Calu3 (cell line): ENCODE results near the gene SMIM43. TPM values are rescaled to one million over a fixed set of nuclear protein-coding genes. Genes with fewer than 3 reads are reported as not detected.

Experiments
- BruUV-seq: library from RNA; stranded (reverse); fragments of 400-500 nt; replicated peaks from 2 replicates; lab custom pipeline; 2021; lab: Mats Ljungman, UMichigan
- CTCF ChIA-PET: fragments of 300-600 bp; sonication (Branson Sonifier 250); formaldehyde crosslinking; loops from one replicate; lab custom pipeline; 2022; ENCODE audit warnings: antibody characterized with exemption; lab: Charles Lee
- DNase-seq: peaks from one replicate; pipeline ENCODE4 v3.0.0; 2022
- H3K27ac Mint-ChIP-seq: one replicate; pipeline ENCODE4 v1.8.0; 2022; ENCODE audit warnings: mixed read lengths; ENCODE audit not compliant: unreplicated experiment
- H3K27me3 Mint-ChIP-seq: one replicate; pipeline ENCODE4 v1.8.0; 2022; ENCODE audit warnings: mixed read lengths; ENCODE audit not compliant: unreplicated experiment
- H3K36me3 Mint-ChIP-seq: one replicate; pipeline ENCODE4 v1.8.0; 2022; ENCODE audit warnings: mild to moderate bottlenecking, moderate library complexity, mixed read lengths; ENCODE audit not compliant: insufficient read depth, unreplicated experiment
- H3K4me1 Mint-ChIP-seq: one replicate; pipeline ENCODE4 v1.8.0; 2022; ENCODE audit warnings: mild to moderate bottlenecking, low read depth, mixed read lengths; ENCODE audit not compliant: unreplicated experiment
- H3K4me3 Mint-ChIP-seq: one replicate; pipeline ENCODE4 v1.8.0; 2022; ENCODE audit warnings: mild to moderate bottlenecking, low read depth, moderate library complexity, mixed read lengths; ENCODE audit not compliant: unreplicated experiment
- H3K9me3 Mint-ChIP-seq: one replicate; pipeline ENCODE4 v1.8.0; 2022; ENCODE audit warnings: low read depth, mixed read lengths; ENCODE audit not compliant: unreplicated experiment
- intact Hi-C: fragments of 100-400 bp; cut with micrococcal nuclease; formaldehyde crosslinking; loops from one replicate; pipeline ENCODE4 v1.10.0; 2022; ENCODE audit not compliant: unreplicated experiment
- total RNA-seq: library from RNA; stranded (reverse); gene quantifications from 2 replicates; pipeline ENCODE4 v1.2.3, GENCODE V29; 2022
- TF ChIP-seq, protein P1 (sequence below): fragments of 200-600 bp; IDR thresholded peaks from one replicate; pipeline ENCODE4 v1.8.0; 2022; ENCODE audit warnings: antibody characterized with exemption; ENCODE audit not compliant: unreplicated experiment

The SMIM43 gene
- total RNA-seq, 1 experiment from 2014 or later, result not detected

DNA sequence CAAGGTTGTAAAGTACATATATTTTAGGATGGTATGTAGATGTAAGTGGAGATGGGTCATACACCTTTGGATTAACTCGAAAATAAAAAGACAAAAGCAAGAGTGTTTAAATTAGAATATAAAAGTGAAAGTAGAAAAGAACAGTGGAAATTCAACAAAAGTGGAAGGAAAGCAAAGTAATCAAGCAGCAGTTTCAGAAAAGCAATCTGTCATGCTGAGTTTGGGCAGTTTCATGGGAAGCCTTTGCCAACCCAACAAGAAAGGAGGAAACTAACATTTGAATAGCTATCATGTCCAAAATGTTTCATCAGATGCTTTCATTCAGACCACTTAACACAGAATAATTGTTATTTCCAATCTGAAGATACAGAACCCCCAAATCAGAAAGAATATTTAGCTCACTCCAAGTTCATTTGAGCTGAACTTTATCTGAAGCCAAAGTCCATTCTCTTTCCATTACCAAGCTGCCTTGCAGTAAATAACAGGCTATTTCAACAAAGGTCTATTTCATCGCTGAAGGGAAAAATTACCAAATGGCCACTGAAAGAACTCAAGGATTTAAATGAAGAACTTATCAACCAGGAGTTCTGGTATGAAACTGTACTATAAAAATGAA is 34.4 kb upstream of the SMIM43 start:
- Mint-ChIP-seq H3K36me3 (peaks cover 16% of the 10 kb centered on the region), H3K4me1 (peaks cover 23% of the 10 kb centered on the region), H3K4me3 (no peak overlapping the region), H3K27me3 (no peaks in the 10 kb centered on the region), H3K9me3 (no peaks in the 10 kb centered on the region), H3K27ac (no peak overlapping the region)
- BruUV-seq, result no TSS peak
- CTCF ChIA-PET, result no interaction called here
- intact Hi-C loops, result no loop called here
- TF ChIP-seq, protein P1, sequence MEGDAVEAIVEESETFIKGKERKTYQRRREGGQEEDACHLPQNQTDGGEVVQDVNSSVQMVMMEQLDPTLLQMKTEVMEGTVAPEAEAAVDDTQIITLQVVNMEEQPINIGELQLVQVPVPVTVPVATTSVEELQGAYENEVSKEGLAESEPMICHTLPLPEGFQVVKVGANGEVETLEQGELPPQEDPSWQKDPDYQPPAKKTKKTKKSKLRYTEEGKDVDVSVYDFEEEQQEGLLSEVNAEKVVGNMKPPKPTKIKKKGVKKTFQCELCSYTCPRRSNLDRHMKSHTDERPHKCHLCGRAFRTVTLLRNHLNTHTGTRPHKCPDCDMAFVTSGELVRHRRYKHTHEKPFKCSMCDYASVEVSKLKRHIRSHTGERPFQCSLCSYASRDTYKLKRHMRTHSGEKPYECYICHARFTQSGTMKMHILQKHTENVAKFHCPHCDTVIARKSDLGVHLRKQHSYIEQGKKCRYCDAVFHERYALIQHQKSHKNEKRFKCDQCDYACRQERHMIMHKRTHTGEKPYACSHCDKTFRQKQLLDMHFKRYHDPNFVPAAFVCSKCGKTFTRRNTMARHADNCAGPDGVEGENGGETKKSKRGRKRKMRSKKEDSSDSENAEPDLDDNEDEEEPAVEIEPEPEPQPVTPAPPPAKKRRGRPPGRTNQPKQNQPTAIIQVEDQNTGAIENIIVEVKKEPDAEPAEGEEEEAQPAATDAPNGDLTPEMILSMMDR, result no peak
- DNase-seq, result no peak

DNA sequence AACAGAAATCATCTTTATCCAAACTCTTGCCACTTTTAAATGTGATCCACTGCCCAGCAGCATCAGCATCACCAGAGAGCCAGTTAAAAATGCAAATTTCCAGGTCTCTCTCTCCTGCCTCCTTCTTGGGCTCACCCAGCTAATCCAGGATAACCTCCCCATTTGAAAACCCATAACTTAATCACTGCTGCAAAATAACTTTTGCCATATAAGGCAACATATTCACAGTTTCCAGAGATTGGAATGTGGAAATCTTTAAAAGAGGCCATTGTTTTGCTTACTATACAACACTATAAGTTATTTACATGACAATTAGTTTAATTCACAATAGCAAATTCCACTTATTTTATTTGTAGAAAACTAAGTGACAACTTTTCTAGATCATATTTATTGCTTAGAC is 31.3 kb upstream of the SMIM43 start:
- Mint-ChIP-seq H3K27ac (no peak overlapping the region), H3K4me1 (peaks cover 23% of the 10 kb centered on the region), H3K36me3 (peaks cover 8% of the 10 kb centered on the region), H3K9me3 (no peaks in the 10 kb centered on the region), H3K27me3 (no peaks in the 10 kb centered on the region), H3K4me3 (no peak overlapping the region)
- TF ChIP-seq, protein P1, result no peak
- CTCF ChIA-PET, result no interaction called here
- no peak for DNase-seq
- no TSS peak for BruUV-seq
- intact Hi-C loops, result no loop called here

GRCh38 chr4:121794505-121795188 is 29.7 kb upstream of the SMIM43 start:
- no peaks in the 10 kb centered on the region for H3K9me3 Mint-ChIP-seq
- H3K4me3 Mint-ChIP-seq, result no peak overlapping the region
- TF ChIP-seq, protein P1, result no peak
- intact Hi-C loops, result no loop called here
- no peak for DNase-seq
- H3K27ac Mint-ChIP-seq, result no peak overlapping the region
- no peaks in the 10 kb centered on the region for H3K27me3 Mint-ChIP-seq
- no peaks in the 10 kb centered on the region for H3K36me3 Mint-ChIP-seq
- no TSS peak for BruUV-seq
- CTCF ChIA-PET, result no interaction called here
- peaks cover 24% of the 10 kb centered on the region for H3K4me1 Mint-ChIP-seq

DNA sequence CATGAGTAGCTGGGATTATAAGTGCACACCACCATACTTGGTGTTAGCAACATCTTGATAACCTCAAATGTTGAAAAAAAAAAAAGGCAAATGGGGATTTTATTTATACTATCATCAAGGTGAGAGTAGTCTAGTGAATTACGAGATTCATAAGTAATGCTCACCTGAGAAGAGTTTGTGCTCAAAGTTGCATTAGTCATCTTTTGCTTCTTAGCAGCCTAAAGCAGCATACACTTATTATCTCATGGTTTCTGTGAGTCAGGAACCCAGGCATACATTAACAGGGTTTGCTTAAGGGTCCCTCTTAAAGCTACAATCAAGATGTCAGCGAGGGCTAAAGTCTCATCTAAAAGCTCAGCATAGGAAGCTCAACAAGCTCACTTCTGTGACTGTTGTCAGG is 28.0 kb upstream of the SMIM43 start:
- peaks cover 30% of the 10 kb centered on the region for H3K4me1 Mint-ChIP-seq
- TF ChIP-seq, protein P1, result no peak
- CTCF ChIA-PET, result no interaction called here
- H3K9me3 Mint-ChIP-seq, result no peaks in the 10 kb centered on the region
- H3K27ac Mint-ChIP-seq, result no peak overlapping the region
- no peak overlapping the region for H3K4me3 Mint-ChIP-seq
- no peaks in the 10 kb centered on the region for H3K36me3 Mint-ChIP-seq
- no peak for DNase-seq
- H3K27me3 Mint-ChIP-seq, result no peaks in the 10 kb centered on the region
- intact Hi-C loops, result no loop called here
- BruUV-seq, result no TSS peak
